Peyer's patch (tissue), 4 donors: ENCODE data around the gene CHRNG.

Experiments
- POLR2A ChIP-seq, 2 donors: fragments of 450-650 bp; IDR thresholded peaks; one replicate each; pipeline ENCODE4 v1.5.1; 2017; ENCODE audit warnings: antibody characterized with exemption in 2 of 2, mild to moderate bottlenecking in 2 of 2, moderate library complexity in 2 of 2
- TF ChIP-seq, protein P1 (sequence below), 6 experiments: fragments of 450-650 bp in 4 of 6; fragments of 200-600 bp in 2 of 6; sonication (generic) in 1 of 6; IDR thresholded peaks; one replicate each; pipeline ENCODE4 v1.5.1; 2017 to 2019; ENCODE audit warnings: antibody characterized with exemption in 6 of 6, mild to moderate bottlenecking in 3 of 6, moderate library complexity in 1 of 6

DNA sequence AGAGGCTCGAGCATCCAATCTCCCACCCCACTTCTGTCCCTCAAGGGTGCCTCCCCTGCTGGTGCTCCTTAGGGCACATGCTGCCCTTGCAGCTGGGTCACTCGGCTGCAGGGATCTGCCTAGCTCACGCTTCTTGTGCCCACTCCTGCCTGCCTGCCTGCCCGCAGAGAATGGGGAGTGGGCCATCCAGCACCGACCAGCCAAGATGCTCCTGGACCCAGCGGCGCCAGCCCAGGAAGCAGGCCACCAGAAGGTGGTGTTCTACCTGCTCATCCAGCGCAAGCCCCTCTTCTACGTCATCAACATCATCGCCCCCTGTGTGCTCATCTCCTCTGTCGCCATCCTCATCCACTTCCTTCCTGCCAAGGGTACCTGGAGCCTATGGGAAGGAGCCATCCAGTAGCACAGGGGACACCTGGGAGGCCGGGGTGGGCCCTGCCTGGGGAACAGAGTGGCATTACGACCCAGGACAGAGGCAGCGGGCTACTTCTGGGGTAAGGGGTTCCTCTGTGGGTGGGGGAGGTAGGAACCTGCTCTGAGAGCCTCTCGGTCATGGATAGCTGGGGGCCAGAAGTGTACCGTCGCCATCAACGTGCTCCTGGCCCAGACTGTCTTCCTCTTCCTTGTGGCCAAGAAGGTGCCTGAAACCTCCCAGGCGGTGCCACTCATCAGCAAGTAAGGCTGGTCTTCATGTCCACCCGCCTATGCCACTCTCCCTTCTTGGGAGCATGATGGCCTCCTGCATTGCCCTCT, 3.4 kb downstream of the CHRNG start:
- TF ChIP-seq, protein P1, sequence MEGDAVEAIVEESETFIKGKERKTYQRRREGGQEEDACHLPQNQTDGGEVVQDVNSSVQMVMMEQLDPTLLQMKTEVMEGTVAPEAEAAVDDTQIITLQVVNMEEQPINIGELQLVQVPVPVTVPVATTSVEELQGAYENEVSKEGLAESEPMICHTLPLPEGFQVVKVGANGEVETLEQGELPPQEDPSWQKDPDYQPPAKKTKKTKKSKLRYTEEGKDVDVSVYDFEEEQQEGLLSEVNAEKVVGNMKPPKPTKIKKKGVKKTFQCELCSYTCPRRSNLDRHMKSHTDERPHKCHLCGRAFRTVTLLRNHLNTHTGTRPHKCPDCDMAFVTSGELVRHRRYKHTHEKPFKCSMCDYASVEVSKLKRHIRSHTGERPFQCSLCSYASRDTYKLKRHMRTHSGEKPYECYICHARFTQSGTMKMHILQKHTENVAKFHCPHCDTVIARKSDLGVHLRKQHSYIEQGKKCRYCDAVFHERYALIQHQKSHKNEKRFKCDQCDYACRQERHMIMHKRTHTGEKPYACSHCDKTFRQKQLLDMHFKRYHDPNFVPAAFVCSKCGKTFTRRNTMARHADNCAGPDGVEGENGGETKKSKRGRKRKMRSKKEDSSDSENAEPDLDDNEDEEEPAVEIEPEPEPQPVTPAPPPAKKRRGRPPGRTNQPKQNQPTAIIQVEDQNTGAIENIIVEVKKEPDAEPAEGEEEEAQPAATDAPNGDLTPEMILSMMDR (IDR thresholded peaks at IDR 0.05): no peak
- TF ChIP-seq POLR2A (IDR thresholded peaks at IDR 0.05): no peak
